Testis (tissue), 2 donors: ENCODE results near the gene SRD5A3.

ENCODE experiments used
- POLR2A ChIP-seq: fragments of 450-650 bp; IDR thresholded peaks from one replicate; pipeline ENCODE4 v1.6.1; 2017; ENCODE audit warnings: antibody characterized with exemption, mild to moderate bottlenecking, moderate library complexity
- TF ChIP-seq, protein P1 (sequence below), 3 experiments: fragments of 450-650 bp in 2 of 3; fragments of 200-600 bp in 1 of 3; sonication (generic) in 1 of 3; IDR thresholded peaks; one replicate each; pipeline ENCODE4 v1.5.1; 2016 to 2019; ENCODE audit warnings: antibody characterized with exemption in 3 of 3, mild to moderate bottlenecking in 2 of 3, moderate library complexity in 1 of 3

DNA sequence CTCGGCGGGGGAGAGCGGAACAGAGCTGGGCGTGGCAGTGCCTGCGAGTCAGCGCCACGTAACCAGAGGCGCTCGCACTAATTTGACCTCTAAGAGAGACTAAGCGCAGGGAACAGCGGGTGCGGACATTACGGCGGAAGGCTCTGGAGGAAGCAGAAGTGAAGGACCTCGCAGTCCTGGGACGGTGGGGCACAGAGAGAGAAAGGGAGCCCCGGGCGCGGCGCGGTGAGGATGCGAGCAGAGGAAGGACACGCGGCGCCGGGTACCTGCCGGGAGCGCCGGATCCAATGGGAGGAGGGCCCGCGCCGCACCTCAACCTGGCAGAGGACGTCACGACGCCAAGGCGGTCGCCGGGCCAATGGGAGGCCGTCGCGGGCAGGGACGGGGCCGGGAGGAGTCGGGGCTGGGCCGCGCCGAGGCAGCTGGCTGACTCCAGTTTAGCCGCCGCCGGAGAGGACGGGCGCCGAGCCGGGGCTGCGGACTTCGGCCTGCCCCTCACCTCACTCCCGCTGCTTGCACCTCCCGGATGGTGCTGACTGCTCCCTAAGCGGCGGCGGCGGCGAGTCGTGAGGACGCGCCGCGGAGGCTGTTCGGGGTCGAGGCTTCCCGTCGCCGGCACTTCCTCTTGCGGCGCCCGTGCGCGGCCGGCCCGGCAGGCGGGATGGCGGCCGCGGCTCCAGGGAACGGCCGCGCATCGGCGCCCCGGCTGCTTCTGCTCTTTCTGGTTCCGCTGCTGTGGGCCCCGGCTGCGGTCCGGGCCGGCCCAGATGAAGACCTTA is 49.7 kb downstream of the SRD5A3 start, which contains the start of gene TMEM165:
- TF ChIP-seq, protein P1, sequence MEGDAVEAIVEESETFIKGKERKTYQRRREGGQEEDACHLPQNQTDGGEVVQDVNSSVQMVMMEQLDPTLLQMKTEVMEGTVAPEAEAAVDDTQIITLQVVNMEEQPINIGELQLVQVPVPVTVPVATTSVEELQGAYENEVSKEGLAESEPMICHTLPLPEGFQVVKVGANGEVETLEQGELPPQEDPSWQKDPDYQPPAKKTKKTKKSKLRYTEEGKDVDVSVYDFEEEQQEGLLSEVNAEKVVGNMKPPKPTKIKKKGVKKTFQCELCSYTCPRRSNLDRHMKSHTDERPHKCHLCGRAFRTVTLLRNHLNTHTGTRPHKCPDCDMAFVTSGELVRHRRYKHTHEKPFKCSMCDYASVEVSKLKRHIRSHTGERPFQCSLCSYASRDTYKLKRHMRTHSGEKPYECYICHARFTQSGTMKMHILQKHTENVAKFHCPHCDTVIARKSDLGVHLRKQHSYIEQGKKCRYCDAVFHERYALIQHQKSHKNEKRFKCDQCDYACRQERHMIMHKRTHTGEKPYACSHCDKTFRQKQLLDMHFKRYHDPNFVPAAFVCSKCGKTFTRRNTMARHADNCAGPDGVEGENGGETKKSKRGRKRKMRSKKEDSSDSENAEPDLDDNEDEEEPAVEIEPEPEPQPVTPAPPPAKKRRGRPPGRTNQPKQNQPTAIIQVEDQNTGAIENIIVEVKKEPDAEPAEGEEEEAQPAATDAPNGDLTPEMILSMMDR (IDR thresholded peaks at IDR 0.05) = peak in 2 of 3 experiments; percentile 8 to 22
- TF ChIP-seq POLR2A = peak; percentile 86
